SU-DHL-6 (cell line): Measurements from ENCODE around the gene NEU4.

Experiments used
- CTCF ChIP-seq: fragments of 200-600 bp; sonication (generic); IDR thresholded peaks from one replicate; pipeline ENCODE4 v1.5.1; 2017; ENCODE audit warnings: antibody characterized with exemption, mild to moderate bottlenecking, low read length, moderate library complexity; ENCODE audit not compliant: insufficient read depth, poor library complexity, severe bottlenecking
- EZH2phosphoT487 ChIP-seq: fragments of 200-600 bp; sonication (generic), shearing (Covaris generic); conservative IDR thresholded peaks from 2 replicates; pipeline ENCODE4 v1.6.1; 2018; ENCODE audit warnings: mild to moderate bottlenecking, antibody characterized with exemption, low read length, moderate library complexity, mixed read lengths

DNA sequence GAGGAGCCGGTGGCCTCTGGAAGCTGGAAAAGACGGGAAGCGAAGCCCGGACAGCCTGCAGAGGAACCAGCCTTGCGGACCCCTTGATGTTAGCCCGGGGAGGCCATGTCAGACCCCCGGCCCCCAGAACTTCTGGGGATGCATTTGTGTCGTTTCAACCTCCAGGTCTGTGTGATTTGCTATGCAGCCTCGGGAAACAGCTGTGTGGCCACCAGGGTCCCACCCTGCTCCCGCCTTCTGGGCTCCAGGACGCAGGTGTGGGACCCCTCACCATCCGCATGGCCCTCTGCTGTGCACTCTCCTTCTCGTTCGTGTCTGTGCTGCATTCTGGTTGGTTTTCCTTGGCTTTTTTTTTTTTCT, 13.3 kb downstream of the NEU4 start:
- TF ChIP-seq CTCF (no peak), EZH2phosphoT487 (no peak)
